ENCODE data around the gene RASA1.

RASA1 gene

DNA sequence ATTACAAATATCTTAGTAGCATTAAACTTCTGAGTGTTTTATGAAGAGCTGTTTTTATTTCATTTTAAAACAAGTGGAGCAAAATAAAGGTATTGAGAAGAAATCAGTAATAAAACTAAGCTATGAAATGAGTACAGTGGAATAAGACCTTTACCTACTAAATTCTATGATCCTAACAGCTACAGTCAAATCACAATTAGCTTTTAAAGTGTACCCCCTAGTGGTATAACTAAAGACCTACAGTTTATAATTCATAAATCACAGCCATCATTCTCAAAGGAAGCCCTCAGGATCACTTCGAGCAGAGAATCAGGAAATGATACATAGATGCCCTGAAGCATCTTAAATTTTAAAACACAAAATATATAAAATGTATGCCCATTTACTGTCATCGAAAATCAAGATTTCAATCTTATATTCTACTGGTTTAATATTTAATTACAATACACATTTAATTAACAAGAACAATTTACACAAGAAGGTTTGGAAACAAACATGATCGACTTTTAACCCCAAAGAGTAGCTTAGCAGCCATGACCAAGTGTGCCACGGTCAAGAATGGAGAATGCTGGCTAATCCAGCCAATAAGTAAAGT is 132.7 kb downstream of the RASA1 start:
- DNase-seq (ENCODE audit: low read depth in 3 of 3, low spot score in 1 of 3): no peak

DNA sequence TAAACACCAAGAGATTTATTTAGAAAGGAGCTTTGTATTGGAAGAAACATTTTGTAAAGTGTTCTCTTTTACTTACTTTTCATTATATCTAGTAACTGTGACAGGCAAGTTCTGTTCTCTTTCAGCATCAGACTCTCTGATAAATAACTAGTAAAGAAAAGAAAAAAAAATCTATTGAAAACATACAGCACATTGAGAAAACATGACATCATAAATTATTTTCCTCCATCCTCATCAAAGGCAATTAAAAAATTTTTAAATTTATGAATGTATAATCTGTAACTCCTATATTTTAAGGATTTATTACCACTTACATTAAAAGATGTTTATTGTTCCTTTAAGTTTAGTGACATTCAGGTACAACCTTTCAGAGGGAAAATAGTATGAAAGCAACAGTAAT is 133.9 kb downstream of the RASA1 start:
- DNase-seq (ENCODE audit: low read depth in 3 of 3, low spot score in 1 of 3): no peak

DNA sequence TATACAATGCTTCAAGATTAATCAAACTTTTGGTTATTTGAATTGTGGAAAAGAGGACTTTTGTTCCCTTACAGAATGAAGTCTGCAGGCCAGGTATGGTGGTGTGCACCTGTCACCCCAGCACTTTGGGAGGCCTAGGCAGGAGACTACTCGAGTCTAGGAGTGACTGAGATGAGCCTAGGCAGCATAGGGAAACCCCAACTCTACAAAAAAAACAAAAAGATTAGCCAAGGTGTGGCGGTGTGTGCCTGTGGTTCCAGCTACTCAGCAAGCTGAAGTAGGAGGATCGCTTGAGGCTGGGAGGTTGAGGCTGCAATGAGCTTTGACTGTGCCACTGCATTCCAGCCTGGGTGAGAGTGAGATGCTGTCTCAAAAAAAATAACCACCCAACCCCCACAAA is 135.7 kb downstream of the RASA1 start:
- DNase-seq (ENCODE audit: low read depth in 3 of 3, low spot score in 1 of 3): no peak

DNA sequence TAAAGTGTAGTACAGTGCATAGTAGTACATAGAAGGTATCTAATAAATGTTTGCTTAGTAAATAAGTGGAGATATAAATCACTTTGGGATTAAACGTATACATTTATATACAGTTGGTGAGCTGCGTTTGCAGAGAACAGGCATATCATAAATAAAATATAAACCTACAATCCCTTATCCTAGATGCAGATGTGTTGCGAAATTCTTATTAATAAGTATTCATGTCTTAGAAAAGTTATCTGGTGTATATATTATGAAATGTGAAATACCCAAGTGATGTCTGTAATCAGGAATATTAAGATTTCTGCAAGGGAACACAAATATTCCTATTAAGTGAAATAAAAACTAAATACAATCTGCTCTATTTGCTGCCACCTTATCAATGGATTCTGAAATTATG is 136.2 kb downstream of the RASA1 start:
- DNase-seq (ENCODE audit: low read depth in 3 of 3, low spot score in 1 of 3): no peak

DNA sequence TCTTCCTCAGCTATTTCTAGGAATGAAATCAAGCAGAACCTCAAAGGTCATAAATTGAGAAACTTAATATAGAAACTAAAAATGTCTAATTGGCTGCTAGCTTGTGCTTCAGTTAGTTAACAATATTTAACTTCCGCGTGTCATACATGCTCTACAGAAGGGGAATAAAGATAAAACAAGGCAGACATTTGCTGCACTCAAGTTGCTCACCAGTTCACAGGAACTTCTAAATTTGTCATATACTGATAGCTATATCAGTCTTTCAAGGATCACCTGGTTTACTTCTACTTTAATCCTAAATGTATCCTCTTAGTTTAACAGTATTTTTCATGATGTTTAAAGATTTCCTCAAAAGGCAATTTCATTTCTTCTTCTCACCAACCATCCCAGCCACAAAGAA is 136.7 kb downstream of the RASA1 start:
- DNase-seq (ENCODE audit: low read depth in 3 of 3, low spot score in 1 of 3): no peak

DNA sequence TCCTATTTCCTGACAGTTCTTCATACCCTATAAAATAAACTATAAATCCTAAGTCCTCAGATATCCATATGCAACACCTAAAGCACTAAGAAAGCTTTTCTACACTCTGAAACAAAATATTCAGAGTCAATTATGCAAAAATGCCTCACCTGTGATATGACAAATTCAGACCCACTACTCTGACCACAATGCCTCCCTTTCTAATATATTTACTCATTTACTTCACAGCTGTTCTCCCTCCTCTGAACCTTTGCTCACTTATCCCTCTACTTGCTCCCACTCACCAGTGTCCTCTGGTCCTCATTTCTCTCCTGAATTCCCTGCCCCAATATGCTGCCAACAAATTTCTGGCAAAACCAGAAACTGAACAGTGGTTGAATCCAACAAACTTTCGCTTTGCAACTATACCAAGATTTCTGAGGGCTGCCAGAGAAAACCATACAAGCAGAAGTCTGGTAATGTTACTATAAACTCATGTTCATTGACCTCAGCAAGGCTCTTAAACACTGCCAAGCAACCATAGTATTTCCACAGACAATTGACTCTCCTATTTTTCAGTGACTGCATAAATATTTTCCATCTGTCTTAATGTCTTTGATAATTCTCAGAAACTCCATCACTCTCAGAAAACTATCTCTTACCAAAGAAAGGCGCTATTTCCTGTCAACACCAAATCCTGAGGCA is 137.9 kb downstream of the RASA1 start:
- no peak for DNase-seq (ENCODE audit: low read depth in 3 of 3, low spot score in 1 of 3)

DNA sequence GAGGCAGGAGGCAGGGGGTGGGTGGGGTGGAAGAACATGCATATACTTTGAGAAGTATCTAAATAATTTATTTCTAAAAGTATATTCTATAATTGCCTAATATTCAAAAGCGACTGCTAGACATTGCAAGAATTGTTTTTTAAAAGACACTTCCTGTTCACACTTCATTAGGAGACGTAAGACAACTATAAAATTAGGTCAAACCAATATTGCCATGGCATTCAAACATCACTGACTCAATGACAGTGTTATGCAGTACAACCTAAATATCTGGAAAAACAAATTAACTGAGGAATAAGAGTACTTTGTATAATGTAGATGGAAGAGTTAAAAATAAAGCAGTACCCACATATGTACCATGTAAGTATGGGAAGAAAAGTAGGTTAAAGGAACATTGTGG is 140.5 kb downstream of the RASA1 start:
- DNase-seq (ENCODE audit: low read depth in 3 of 3, low spot score in 1 of 3): no peak

DNA sequence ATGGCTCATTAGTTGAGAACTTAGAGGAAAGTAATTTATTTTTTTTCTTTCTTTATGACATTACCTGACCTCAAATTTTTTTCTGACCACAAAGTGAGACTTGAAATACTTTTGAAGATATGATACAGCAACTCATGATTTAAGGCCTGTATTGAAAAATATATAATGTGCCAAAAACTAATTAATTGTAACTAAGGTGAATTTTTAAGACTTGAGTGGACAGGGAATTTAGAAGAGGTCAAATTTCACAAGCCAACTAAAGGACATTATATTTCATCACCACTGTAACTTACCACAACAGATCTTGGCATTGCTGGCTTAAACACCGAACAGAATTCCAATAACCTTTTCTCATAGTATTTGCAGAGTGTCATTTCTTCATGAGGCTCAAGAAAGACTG is 143.2 kb downstream of the RASA1 start:
- DNase-seq (ENCODE audit: low read depth in 3 of 3, low spot score in 1 of 3): no peak

DNA sequence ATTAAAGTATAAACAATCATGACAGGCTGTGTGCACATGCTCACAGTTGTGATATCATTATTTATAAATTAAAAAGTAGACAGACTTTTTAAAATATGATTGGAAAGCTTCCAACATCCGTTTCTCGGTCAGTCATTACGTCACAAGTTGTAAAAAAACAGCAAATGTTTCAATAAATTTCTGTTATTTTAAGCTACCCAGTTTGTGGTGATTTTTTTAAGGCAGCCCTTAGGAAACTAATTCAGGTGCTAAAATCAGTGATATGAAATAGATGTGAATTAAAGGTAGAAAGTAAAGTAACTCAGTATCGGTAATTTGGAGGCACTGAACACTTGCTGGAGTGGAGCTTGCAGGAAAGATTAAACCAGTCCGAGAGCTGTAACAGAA is 143.9 kb downstream of the RASA1 start:
- DNase-seq (ENCODE audit: low read depth in 3 of 3, low spot score in 1 of 3): no peak

DNA sequence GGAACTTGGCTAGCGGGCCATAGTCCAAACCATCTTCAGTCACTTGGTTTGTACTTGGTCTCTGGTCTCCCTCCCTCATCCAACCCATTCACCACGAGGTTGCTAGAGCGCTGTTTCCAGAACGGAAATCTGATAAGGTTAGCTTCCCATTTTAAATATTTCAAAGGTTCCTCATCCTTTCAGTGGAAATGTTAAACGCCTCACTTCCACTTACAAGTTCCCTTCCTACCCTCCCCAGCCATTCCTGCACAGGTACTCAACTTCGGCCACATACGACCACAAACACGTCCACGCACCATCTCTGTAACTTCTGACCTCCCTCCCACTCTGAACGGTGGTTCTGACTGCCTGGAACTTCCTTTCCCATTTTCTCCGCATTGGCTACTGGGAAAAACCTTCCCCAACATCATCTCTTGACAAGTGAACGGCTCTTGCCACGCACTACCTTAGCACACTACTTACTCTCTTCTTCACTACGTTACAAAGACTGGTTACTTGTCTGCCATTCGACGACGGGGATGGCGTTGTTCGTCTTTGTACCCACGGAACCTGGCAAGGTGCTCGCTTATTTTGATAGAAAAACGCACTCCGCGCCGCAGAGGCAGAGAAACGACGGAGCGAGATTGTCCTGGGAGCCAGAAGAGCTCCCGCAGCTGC is 144.4 kb downstream of the RASA1 start:
- DNase-seq (ENCODE audit: low read depth in 3 of 3, low spot score in 1 of 3): peak in 1 of 3 donors; percentile 16

DNA sequence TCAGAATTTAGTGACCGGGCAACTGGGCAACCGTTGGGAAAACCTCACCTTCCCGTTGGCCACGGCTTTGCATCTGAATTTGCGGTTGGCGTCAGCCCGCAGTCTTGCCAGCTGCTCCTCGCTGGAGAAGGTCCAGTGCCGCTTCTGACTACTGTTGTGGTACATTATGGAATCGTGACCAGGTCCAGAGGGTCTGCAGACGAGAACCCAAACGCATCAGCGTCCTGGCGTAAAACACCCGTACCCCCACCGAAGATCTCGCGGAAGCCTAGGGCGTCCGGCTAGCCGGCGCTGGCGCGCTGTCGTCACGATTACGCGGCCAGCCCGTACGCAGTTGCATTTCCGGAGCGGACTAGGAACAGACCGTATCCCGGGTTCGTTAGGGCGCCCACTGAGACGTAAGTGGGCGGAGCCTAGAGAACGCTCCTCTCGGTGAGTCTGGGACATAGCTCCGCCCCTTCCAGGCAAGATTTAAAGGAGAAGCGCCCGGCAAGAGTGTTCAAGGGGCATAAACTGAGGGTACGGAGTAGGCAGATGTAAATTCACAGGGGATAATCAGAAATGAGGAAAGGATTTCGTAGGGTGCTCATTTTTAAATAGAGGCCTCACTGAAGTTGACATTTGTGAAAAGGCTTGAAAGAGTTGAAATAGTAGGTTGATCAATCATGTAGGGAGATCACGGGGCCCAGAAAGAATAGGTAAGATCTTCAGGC is 145.1 kb downstream of the RASA1 start, which contains the start of gene CCNH:
Gene CCNH, minus strand, starts transcription at position 301 of the 713 bp plus-strand sequence. Its CDS starts 136 bp downstream, at position 165.
- peak; percentile 84 to 88 (median 85) for DNase-seq (ENCODE audit: low read depth in 3 of 3, low spot score in 1 of 3)

DNA sequence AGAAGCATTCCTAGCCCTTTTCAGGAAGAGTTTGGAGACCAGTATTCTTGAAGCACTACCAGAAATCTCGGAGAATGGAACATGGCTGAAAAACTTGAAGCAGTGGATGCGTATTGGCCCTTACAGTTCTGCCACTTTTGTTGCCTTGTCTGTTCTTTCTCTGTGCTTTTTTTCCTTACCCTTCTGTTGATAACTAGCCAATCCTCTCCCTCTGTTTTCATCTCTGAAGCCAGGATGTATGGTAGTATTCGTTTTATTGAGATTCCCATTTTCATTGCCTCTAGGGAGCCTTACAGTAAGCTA is 145.6 kb downstream of the RASA1 start:
- DNase-seq (ENCODE audit: low read depth in 3 of 3, low spot score in 1 of 3): no peak

DNA sequence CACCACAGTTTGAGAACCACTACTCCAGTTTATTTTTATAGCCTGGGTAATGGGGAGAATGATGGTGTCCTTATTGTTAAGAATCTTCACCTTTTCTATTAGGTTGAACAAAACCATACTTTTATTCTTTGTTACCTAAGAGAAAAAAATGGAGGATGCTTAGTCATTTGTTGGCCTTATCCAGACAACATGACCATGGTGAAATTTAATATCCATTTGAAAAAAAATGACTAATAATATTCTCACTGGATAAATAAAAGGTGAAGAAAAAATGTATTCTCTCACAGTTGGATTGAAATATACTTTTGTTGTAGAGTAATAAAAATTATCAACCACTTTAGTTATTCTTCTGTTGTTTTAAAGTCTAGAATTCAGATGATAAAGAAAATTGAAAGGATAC is 150.8 kb downstream of the RASA1 start:
- DNase-seq (ENCODE audit: low read depth in 3 of 3, low spot score in 1 of 3): no peak

DNA sequence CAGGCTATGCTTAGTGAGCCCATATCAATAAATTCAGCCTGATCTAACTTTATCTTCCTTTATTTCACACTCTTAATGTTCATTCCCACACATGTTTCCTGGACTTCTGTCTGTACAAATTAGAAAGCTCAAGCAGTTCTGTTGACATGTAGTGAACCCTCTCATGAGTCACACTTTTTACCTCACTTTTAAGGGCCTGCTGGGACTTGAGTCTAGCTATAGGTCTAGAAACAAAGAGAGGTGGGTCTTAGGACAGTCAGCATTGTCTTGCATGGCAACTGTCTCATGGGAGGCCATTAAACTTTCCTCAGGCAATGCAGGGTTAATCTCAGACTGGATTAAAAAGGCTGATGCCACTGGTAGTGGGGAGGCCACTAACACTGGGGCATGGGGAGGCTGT is 153.6 kb downstream of the RASA1 start:
- DNase-seq (ENCODE audit: low read depth in 3 of 3, low spot score in 1 of 3): no peak

DNA sequence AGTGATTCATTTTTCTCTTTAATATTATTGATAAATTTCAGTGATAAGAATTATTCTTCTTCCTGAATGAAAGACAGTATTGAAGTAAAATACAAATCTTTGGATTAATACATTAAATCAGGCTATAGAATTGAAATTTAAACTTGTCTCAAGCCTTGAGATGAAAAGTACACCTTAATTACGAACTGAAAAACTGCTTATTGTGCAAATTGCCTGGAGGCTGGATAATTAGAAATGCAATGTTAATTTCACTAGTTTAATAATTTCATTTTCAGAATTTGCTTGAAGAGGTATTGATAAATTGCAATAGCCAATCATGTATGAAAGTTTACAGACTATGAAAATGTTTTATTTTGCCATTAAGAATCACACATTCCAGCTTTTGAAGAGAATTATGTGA is 156.1 kb downstream of the RASA1 start:
- no peak for DNase-seq (ENCODE audit: low read depth in 3 of 3, low spot score in 1 of 3)

DNA sequence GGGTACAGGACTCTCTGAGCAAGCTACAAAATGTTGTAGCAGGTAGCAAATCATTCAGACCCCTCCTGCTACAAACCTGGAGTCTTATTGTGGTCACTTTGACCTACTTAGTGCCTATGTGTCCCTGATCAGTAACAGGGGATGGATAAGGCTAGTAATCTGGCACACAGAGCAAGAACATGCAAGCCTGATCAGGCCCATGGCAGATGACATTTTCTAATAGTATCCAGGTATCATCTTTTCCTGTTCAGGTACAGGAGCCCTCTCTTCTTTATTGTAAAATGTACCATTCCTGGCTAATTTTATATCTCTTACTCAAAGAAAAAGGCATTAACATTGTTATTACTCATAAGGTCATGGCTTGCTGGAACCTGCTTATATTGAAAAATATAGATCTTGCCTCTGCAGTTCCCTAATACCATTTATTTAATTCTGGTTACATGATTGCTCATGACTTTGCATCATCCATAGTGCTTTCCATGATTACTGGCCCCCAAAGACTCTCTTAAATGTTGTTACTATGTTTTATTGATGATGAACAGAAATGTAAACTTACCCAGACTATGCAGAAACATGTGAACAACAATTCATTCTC is 163.3 kb downstream of the RASA1 start:
- DNase-seq (ENCODE audit: low read depth in 3 of 3, low spot score in 1 of 3): no peak

DNA sequence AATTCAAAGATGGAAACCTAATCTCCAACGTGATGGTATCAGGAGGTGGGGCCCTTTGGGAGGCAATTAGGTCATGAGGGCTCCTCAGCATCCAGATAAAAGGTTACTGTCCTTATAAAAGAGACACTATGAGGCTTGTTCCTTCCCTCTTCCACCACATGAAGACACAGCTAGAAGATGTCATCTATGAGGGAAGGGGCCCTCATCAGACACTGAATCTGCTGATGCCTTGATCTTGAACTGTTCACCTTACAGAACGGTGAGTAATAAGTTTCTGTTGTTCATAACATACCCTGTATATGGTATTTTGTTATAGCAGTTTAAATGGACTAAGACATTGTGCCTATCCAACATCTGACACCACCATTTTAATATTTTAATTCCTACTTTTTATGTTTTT is 164.8 kb downstream of the RASA1 start:
- DNase-seq (ENCODE audit: low read depth in 3 of 3, low spot score in 1 of 3): no peak

DNA sequence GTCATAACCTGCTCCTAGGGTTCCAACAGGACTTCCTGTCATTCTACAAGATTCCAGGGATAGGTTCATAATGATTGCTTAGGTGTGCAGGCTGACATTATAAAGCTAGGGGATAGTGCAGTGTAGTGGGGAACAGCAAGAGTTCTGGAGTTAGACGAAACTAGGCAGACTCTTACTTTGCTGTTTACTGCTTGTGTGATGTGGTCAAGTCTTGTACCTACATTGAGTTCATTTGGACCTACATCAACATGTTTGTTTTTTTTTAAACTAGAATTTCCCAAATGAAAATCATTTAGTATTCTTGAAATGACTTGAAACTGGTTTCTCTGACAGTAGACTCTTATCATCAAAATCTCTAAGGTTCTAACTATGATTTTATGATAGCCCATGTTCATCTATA is 166.3 kb downstream of the RASA1 start:
- no peak for DNase-seq (ENCODE audit: low read depth in 3 of 3, low spot score in 1 of 3)

DNA sequence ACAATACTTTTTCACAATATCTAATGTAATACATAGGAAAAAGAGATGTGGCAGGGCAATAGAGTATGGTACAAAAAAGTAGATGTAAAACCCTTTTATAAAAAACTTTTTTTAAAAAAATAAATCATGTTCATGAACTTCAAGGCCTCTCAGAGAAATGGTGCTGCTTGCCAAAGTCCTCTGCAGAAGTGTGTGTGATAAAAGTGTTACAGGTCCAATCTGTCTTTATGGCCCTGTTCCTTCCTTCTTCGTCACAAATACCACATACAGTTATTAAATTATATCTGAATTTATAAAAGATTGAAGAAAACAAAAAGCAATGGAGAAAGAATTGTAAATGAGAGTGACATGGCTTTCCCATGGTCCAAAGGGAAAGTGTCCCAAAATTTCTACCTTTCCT is 166.8 kb downstream of the RASA1 start:
- DNase-seq (ENCODE audit: low read depth in 3 of 3, low spot score in 1 of 3): no peak

DNA sequence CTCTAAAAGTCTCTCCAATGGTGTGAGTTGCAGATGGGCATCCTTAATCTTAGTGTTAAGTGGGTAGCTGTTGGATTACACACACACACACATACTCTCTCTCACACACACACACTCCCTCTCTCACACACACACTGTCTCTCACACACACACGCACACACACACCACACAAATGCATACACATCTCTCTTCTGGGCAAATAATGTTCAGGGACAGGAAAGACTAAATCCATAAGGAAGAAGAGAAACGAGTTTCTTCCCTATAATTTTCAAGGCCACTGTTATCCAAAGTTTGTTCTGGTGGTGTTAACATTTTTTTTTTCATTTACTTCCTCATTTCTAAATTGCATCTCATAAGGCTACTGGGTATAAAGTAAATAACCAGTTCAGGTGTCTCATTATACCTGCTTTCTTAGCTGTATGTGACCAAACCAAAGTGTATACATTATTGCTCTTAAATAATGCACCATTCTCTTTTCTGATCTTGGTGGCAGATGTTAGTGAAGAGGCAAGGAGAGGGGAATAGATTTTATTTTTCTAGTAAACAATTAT is 167.5 kb downstream of the RASA1 start:
- DNase-seq (ENCODE audit: low read depth in 3 of 3, low spot score in 1 of 3): no peak

DNA sequence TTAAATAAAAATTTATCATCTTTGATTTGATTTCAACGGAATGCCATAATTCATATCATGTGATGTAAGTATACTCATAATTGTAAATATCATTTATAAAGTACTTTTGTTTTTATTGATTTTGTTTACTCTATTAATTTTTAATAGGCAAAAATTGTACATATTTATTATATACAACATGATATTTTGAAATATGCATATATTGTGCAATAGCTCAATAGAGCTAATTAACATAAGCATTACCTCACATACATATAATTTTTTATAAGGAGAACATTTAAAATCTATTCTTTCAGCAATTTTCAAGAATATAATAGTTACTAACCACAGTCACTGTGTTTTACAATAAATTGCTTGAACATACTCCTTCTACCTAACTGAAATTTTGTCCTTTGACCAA is 170.0 kb downstream of the RASA1 start:
- DNase-seq (ENCODE audit: low read depth in 3 of 3, low spot score in 1 of 3): no peak

DNA sequence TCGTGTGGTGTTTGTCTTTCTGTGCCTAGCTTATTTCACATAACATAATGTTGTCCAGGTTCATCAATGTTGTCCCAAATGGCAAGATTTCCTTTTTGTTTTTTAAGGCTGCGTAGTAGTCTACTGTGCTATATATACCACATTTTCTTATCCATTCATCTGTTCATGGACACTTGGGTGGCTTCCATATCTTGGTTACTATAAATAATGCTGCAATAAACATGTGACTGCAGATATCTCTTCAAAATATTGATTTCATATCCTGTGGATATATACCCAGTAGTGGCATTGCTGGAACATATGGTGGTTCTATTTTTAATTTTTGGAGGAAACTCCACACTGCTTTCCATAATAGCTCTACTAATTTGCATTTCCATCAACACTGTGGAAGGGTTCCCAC is 170.5 kb downstream of the RASA1 start:
- no peak for DNase-seq (ENCODE audit: low read depth in 3 of 3, low spot score in 1 of 3)

Measured in stimulated activated CD4-positive, alpha-beta T cell treated with anti-CD3 and anti-CD28 coated beads, TNF-alpha, amount 100 ng/mL, for 1 hour (primary cell).